SK-N-MC (cell line): ENCODE measurements around the gene GAREM2.

Experiments
- EZH2 ChIP-seq: fragments of 200-600 bp; sonication (generic); IDR thresholded peaks from one replicate; pipeline ENCODE4 v1.6.1; 2017; ENCODE audit warnings: antibody characterized with exemption
- FOXP2 ChIP-seq: optimal IDR thresholded peaks from 2 replicates; pipeline ENCODE3; 2011; ENCODE audit warnings: mild to moderate bottlenecking, moderate library complexity; ENCODE audit not compliant: insufficient read depth; ENCODE audit errors: extremely low read length, control extremely low read depth
- POLR2AphosphoS5 ChIP-seq: IDR thresholded peaks from 2 replicates; pipeline ENCODE4 v1.6.1; 2012; ENCODE audit warnings: mild to moderate bottlenecking, low read depth, low read length, borderline replicate concordance

GRCh38 chr2:26148501-26148900, 24.4 kb upstream of the GAREM2 start:
- TF ChIP-seq POLR2AphosphoS5 (no peak), EZH2 (no peak), FOXP2 (no peak)
